HG03460 (cell line): ENCODE measurements around the gene NFKBIL1.
A peak's percentile ranks its signal among the peaks of the same experiment; 100 is the strongest.
"Not testable (repeated sequence)": the region's sequence is repeated elsewhere in the genome, so short reads cannot be mapped to it uniquely, and the experiment has no call there.

Experiments
- ATAC-seq: cut with Tn5 transposase; IDR thresholded peaks from one replicate; pipeline ENCODE4 v1.9.1; 2021; ENCODE audit not compliant: unreplicated experiment

Gene NFKBIL1

GRCh38 chr6:31580438-31580740 is 33.0 kb downstream of the NFKBIL1 start:
- ATAC-seq = no peak

- peak; percentile 45 for ATAC-seq
These were observed 33.5 kb downstream of the NFKBIL1 start for GRCh38 chr6:31580807-31581433.

GRCh38 chr6:31581434-31582229 is 34.2 kb downstream of the NFKBIL1 start:
- ATAC-seq = no peak

GRCh38 chr6:31582230-31582643 is 34.8 kb downstream of the NFKBIL1 start, which contains the start of gene LTB:
Gene LTB, minus strand, starts transcription at chr6:31582424. Its CDS starts 7 bp downstream, at chr6:31582417.
- ATAC-seq = no peak

- ATAC-seq = no peak
These were observed 38.1 kb downstream of the NFKBIL1 start for GRCh38 chr6:31585491-31585890.

- no peak for ATAC-seq
These were observed 38.6 kb downstream of the NFKBIL1 start, which contains the start of gene LST1 for GRCh38 chr6:31586008-31586407. Gene LST1, plus strand, starts transcription at chr6:31586277. Its CDS starts 1,023 bp downstream, at chr6:31587300.

GRCh38 chr6:31586599-31587281 is 39.3 kb downstream of the NFKBIL1 start:
- no peak for ATAC-seq

GRCh38 chr6:31587791-31588777 is 40.7 kb downstream of the NFKBIL1 start:
- no peak for ATAC-seq

GRCh38 chr6:31588871-31589650 is 41.7 kb downstream of the NFKBIL1 start:
- no peak for ATAC-seq

- ATAC-seq = not testable (repeated sequence)
These were observed 43.3 kb downstream of the NFKBIL1 start for GRCh38 chr6:31590691-31591090.

- ATAC-seq = no peak
These were observed 45.0 kb downstream of the NFKBIL1 start for GRCh38 chr6:31592396-31592771.

- ATAC-seq = no peak
These were observed 49.6 kb downstream of the NFKBIL1 start for GRCh38 chr6:31597006-31597405.

- no peak for ATAC-seq
These were observed 59.9 kb downstream of the NFKBIL1 start for GRCh38 chr6:31607317-31607716.
